Measurements from ENCODE around the gene ERMN. TPM values are rescaled to one million over a fixed set of nuclear protein-coding genes. Genes with fewer than 3 reads are reported as not detected.

The ERMN gene
- total and polyA plus RNA-seq, 8 donors: 0.43 to 5.7 (median 0.58) TPM; not detected in 5

DNA sequence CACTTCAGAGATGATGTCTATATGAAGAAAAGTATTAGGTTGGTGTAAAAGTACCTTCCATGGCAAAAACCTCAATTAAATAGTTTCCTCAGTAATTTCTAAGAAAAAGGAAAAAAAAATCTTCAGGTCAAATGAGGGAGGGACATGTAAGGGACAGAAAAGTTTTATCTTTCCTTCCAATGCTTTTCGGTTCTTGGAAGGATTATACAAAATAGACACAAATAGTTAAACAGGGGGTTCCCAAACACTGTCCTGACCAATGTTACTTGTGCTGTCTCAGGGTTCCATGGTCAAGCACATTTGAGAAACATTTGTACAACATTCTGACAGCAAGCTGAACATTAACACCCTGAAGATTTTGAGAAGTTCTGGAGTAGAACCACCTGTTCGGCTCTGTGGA lies 22.0 kb downstream of the ERMN start:
- Histone ChIP-seq H3K9me3 (no peaks in the 10 kb centered on the region), H3K4me1 (peaks cover 0 to 5% (median 0%) of the 10 kb centered on the region in 4 donors), H3K36me3 (no peaks in the 10 kb centered on the region), H3K27ac (no peak overlapping the region), H3K4me3 (no peak overlapping the region), H3K27me3 (no peaks in the 10 kb centered on the region)
- intact Hi-C loops (cut with DNase I; ENCODE audit: low total_unique reads): no loop called here
- TF ChIP-seq POLR2AphosphoS5 (IDR thresholded peaks at IDR 0.05): no peak
- TF ChIP-seq, protein P1, sequence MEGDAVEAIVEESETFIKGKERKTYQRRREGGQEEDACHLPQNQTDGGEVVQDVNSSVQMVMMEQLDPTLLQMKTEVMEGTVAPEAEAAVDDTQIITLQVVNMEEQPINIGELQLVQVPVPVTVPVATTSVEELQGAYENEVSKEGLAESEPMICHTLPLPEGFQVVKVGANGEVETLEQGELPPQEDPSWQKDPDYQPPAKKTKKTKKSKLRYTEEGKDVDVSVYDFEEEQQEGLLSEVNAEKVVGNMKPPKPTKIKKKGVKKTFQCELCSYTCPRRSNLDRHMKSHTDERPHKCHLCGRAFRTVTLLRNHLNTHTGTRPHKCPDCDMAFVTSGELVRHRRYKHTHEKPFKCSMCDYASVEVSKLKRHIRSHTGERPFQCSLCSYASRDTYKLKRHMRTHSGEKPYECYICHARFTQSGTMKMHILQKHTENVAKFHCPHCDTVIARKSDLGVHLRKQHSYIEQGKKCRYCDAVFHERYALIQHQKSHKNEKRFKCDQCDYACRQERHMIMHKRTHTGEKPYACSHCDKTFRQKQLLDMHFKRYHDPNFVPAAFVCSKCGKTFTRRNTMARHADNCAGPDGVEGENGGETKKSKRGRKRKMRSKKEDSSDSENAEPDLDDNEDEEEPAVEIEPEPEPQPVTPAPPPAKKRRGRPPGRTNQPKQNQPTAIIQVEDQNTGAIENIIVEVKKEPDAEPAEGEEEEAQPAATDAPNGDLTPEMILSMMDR (IDR thresholded peaks at IDR 0.05): no peak
- no peak for TF ChIP-seq EP300 (IDR thresholded peaks at IDR 0.05)
- no peak for TF ChIP-seq POLR2A (IDR thresholded peaks at IDR 0.05)
- no peak for DNase-seq
- WGBS, 5 donors: 44 to 74% (median 49%) methylated on average over 2 of the region's 2 CpGs

DNA sequence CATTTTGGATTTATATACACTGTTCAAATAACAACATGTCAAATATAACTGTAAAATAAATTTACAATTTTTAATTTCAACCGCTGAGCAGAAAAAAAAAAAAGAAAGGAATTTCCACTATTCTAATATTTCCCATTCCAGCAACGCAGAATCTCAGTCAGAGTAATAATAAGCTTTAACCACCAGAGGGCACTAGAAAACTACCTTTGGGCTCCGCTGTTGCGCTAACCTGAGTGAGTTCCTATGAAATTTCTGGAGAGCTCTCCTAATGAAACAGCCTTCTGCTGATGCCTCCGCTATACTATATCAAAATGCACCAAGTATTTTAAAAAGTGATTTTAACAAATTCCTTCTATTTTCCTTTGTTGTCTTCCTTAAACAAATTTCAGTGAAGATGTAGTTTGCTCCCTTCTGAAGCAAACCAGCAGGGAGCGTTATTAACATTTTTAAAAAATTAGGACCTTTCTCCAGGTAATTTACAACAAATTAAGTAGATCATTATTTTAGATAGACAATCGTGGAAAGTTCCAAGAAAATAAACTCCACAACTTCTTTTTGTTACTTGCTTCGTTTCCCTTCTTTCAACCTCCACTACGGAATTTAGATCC lies 23.0 kb downstream of the ERMN start:
- Histone ChIP-seq H3K27ac (no peak overlapping the region), H3K4me1 (peaks cover 0 to 5% (median 0%) of the 10 kb centered on the region in 4 donors), H3K36me3 (no peaks in the 10 kb centered on the region), H3K9me3 (no peaks in the 10 kb centered on the region), H3K4me3 (no peak overlapping the region), H3K27me3 (no peaks in the 10 kb centered on the region)
- 32 to 35% (median 32%) methylated on average over 9 of the region's 9 CpGs for WGBS, 5 donors
- DNase-seq: peak in 1 of 2 donors; percentile 80
- intact Hi-C loops (cut with DNase I; ENCODE audit: low total_unique reads): no loop called here
- TF ChIP-seq EP300 (IDR thresholded peaks at IDR 0.05): no peak
- TF ChIP-seq POLR2A (IDR thresholded peaks at IDR 0.05): no peak
- no peak for TF ChIP-seq POLR2AphosphoS5 (IDR thresholded peaks at IDR 0.05)
- TF ChIP-seq, protein P1 (IDR thresholded peaks at IDR 0.05): peak in 5 of 7 experiments; percentile 39 to 72 (median 66)

DNA sequence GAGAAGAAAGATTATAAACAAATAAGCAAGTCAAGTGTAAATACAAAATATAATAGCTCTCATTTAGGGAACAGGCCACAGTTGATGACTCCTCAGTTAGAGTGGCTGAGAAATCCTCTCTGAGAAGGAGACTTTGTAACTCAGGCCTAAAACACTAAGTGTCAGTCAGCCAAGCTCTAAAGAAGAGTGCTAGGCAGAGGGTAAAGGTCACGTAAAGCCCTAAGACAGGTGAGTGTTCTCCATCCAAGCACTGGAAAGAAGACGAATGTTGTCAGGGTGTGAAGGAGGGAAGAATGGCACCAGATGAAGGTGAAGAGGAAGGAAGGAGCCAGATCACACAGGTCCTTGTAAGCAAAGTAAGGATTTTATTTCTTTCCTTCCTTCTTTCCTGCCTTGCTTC lies 24.3 kb downstream of the ERMN start:
- intact Hi-C loops (cut with DNase I; ENCODE audit: low total_unique reads): no loop called here
- TF ChIP-seq POLR2AphosphoS5 (IDR thresholded peaks at IDR 0.05) (no peak), EP300 (IDR thresholded peaks at IDR 0.05) (no peak)
- TF ChIP-seq, protein P1 (IDR thresholded peaks at IDR 0.05): no peak
- no peak for DNase-seq
- H3K9me3 ChIP-seq: no peaks in the 10 kb centered on the region
- H3K27me3 ChIP-seq: no peaks in the 10 kb centered on the region
- no peak overlapping the region for H3K4me3 ChIP-seq
- peaks cover 0 to 5% (median 2%) of the 10 kb centered on the region in 4 donors for H3K4me1 ChIP-seq
- no peaks in the 10 kb centered on the region for H3K36me3 ChIP-seq
- 72 to 88% (median 82%) methylated on average over 2 of the region's 2 CpGs for WGBS, 5 donors
- H3K27ac ChIP-seq: no peak overlapping the region

DNA sequence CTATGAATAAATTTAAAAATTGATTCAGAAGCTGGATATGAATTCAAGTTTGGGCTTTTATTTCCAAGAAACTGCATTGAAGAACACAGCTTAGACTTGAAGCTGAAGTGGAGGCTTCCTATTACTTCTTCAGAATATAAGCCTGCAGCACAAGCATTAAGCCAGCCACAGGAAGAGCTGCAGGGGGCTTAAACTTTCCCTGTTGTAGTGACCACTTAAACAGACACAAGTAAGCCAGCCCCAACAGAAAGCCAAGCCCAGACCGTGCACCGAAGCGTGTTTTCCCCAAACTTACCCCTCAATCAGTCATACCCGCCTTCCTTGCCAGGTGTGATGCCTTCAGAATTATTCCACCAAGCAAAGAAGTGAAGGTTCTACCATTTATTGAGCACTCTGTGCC lies 28.7 kb downstream of the ERMN start:
- no peaks in the 10 kb centered on the region for H3K27me3 ChIP-seq
- H3K27ac ChIP-seq: no peak overlapping the region
- no peaks in the 10 kb centered on the region for H3K36me3 ChIP-seq
- TF ChIP-seq POLR2A (IDR thresholded peaks at IDR 0.05) (no peak), EP300 (IDR thresholded peaks at IDR 0.05) (no peak), POLR2AphosphoS5 (IDR thresholded peaks at IDR 0.05) (no peak)
- TF ChIP-seq, protein P1 (IDR thresholded peaks at IDR 0.05): no peak
- no peaks in the 10 kb centered on the region for H3K9me3 ChIP-seq
- intact Hi-C loops (cut with DNase I; ENCODE audit: low total_unique reads): no loop called here
- WGBS, 5 donors: 92 to 96% (median 94%) methylated on average over 4 of the region's 4 CpGs
- no peak for DNase-seq
- no peak overlapping the region for H3K4me3 ChIP-seq
- H3K4me1 ChIP-seq: peaks cover 0 to 4% (median 2%) of the 10 kb centered on the region in 4 donors
